ENCODE results near the gene DAPK2.

Gene DAPK2

GRCh38 chr15:63997715-63998442 is 48.4 kb downstream of the DAPK2 start:
- H3K36me3 ChIP-seq (ENCODE audit: control insufficient read depth in 1 of 2, insufficient read depth in 2 of 2, low read length in 2 of 2): no peaks in the 10 kb centered on the region

GRCh38 chr15:63996794-63997357 is 49.4 kb downstream of the DAPK2 start:
- no CpG with 5 or more reads among the region's 4 CpGs for whole genome bisulfite sequencing (ENCODE audit: extremely low coverage, insufficient coverage, insufficient read length)

More at GRCh38 chr15:63997715-63998442, 48.4 kb downstream of the DAPK2 start:
- Histone ChIP-seq H3K79me2 (ENCODE audit: control insufficient read depth, insufficient read depth, low read length, poor library complexity) (no peaks in the 10 kb centered on the region), H3K23ac (ENCODE audit: low read length) (no peak overlapping the region), H3K18ac (ENCODE audit: low read length) (no peak overlapping the region), H3K4me3 (ENCODE audit: low read depth, low read length) (no peak overlapping the region), H3K4me2 (ENCODE audit: low read length) (no peak overlapping the region), H2AFZ (ENCODE audit: insufficient read depth, low read length, poor library complexity) (no peak overlapping the region), H3K4me1 (ENCODE audit: control insufficient read depth in 1 of 2, insufficient read depth in 2 of 2, low read length in 2 of 2) (no peaks in the 10 kb centered on the region), H4K91ac (ENCODE audit: low read depth, low read length) (no peak overlapping the region), H2BK5ac (ENCODE audit: low read depth, low read length, poor library complexity) (no peak overlapping the region), H3K4ac (ENCODE audit: low read depth, low read length) (no peak overlapping the region), H4K8ac (ENCODE audit: low read depth, low read length) (no peak overlapping the region), H2AK5ac (ENCODE audit: low read length) (no peak overlapping the region), H3K14ac (ENCODE audit: low read length) (no peak overlapping the region), H3K9me3 (ENCODE audit: insufficient read depth, low read depth, low read length) (no peaks in the 10 kb centered on the region), H2BK120ac (ENCODE audit: insufficient read depth, low read length, poor library complexity) (no peak overlapping the region), H4K12ac (ENCODE audit: low read depth, low read length) (no peak overlapping the region), H3K79me1 (ENCODE audit: low read length) (no peaks in the 10 kb centered on the region), H3K27me3 (ENCODE audit: insufficient read depth, low read length) (no peaks in the 10 kb centered on the region), H3K9ac (ENCODE audit: low read length) (no peak overlapping the region), H3K27ac (ENCODE audit: low read depth, low read length) (no peak overlapping the region), H2BK12ac (ENCODE audit: low read length) (no peak overlapping the region)
- WGBS (ENCODE audit: extremely low coverage, insufficient coverage, insufficient read length): no CpG with 5 or more reads among the region's 4 CpGs
- DNase-seq: no peak

GRCh38 chr15:63995789-63996188 is 50.5 kb downstream of the DAPK2 start:
- Histone ChIP-seq H3K9ac (ENCODE audit: low read length) (no peak overlapping the region), H3K18ac (ENCODE audit: low read length) (no peak overlapping the region), H3K23ac (ENCODE audit: low read length) (no peak overlapping the region), H3K36me3 (ENCODE audit: control insufficient read depth in 1 of 2, insufficient read depth in 2 of 2, low read length in 2 of 2) (no peaks in the 10 kb centered on the region), H3K4me2 (ENCODE audit: low read length) (no peak overlapping the region), H3K4me1 (ENCODE audit: control insufficient read depth in 1 of 2, insufficient read depth in 2 of 2, low read length in 2 of 2) (no peaks in the 10 kb centered on the region), H4K91ac (ENCODE audit: low read depth, low read length) (no peak overlapping the region), H3K9me3 (ENCODE audit: insufficient read depth, low read depth, low read length) (no peaks in the 10 kb centered on the region), H3K14ac (ENCODE audit: low read length) (no peak overlapping the region), H3K27me3 (ENCODE audit: insufficient read depth, low read length) (no peaks in the 10 kb centered on the region), H3K4me3 (ENCODE audit: low read depth, low read length) (no peak overlapping the region), H3K79me2 (ENCODE audit: control insufficient read depth, insufficient read depth, low read length, poor library complexity) (no peaks in the 10 kb centered on the region), H2BK12ac (ENCODE audit: low read length) (no peak overlapping the region), H3K79me1 (ENCODE audit: low read length) (no peaks in the 10 kb centered on the region), H2BK5ac (ENCODE audit: low read depth, low read length, poor library complexity) (no peak overlapping the region), H3K4ac (ENCODE audit: low read depth, low read length) (no peak overlapping the region), H4K8ac (ENCODE audit: low read depth, low read length) (no peak overlapping the region), H2AFZ (ENCODE audit: insufficient read depth, low read length, poor library complexity) (no peak overlapping the region), H3K27ac (ENCODE audit: low read depth, low read length) (no peak overlapping the region), H2AK5ac (ENCODE audit: low read length) (no peak overlapping the region), H4K12ac (ENCODE audit: low read depth, low read length) (no peak overlapping the region), H2BK120ac (ENCODE audit: insufficient read depth, low read length, poor library complexity) (no peak overlapping the region)
- WGBS (ENCODE audit: extremely low coverage, insufficient coverage, insufficient read length): no CpG with 5 or more reads among the region's 1 CpG
- no peak for DNase-seq

More at GRCh38 chr15:63996794-63997357, 49.4 kb downstream of the DAPK2 start:
- Histone ChIP-seq H3K79me2 (ENCODE audit: control insufficient read depth, insufficient read depth, low read length, poor library complexity) (no peaks in the 10 kb centered on the region), H2BK12ac (ENCODE audit: low read length) (no peak overlapping the region), H2BK5ac (ENCODE audit: low read depth, low read length, poor library complexity) (no peak overlapping the region), H3K36me3 (ENCODE audit: control insufficient read depth in 1 of 2, insufficient read depth in 2 of 2, low read length in 2 of 2) (no peaks in the 10 kb centered on the region), H3K14ac (ENCODE audit: low read length) (no peak overlapping the region), H3K9ac (ENCODE audit: low read length) (no peak overlapping the region), H3K79me1 (ENCODE audit: low read length) (no peaks in the 10 kb centered on the region), H3K27ac (ENCODE audit: low read depth, low read length) (no peak overlapping the region), H4K91ac (ENCODE audit: low read depth, low read length) (no peak overlapping the region), H2AK5ac (ENCODE audit: low read length) (no peak overlapping the region), H3K23ac (ENCODE audit: low read length) (no peak overlapping the region), H2BK120ac (ENCODE audit: insufficient read depth, low read length, poor library complexity) (no peak overlapping the region), H3K4me3 (ENCODE audit: low read depth, low read length) (no peak overlapping the region), H3K4me2 (ENCODE audit: low read length) (no peak overlapping the region), H4K12ac (ENCODE audit: low read depth, low read length) (no peak overlapping the region), H4K8ac (ENCODE audit: low read depth, low read length) (no peak overlapping the region), H3K27me3 (ENCODE audit: insufficient read depth, low read length) (no peaks in the 10 kb centered on the region), H3K18ac (ENCODE audit: low read length) (no peak overlapping the region), H3K9me3 (ENCODE audit: insufficient read depth, low read depth, low read length) (no peaks in the 10 kb centered on the region), H3K4me1 (ENCODE audit: control insufficient read depth in 1 of 2, insufficient read depth in 2 of 2, low read length in 2 of 2) (no peaks in the 10 kb centered on the region), H3K4ac (ENCODE audit: low read depth, low read length) (no peak overlapping the region), H2AFZ (ENCODE audit: insufficient read depth, low read length, poor library complexity) (no peak overlapping the region)
- no peak for DNase-seq

GRCh38 chr15:63994073-63994600 is 52.1 kb downstream of the DAPK2 start:
- H4K8ac ChIP-seq (ENCODE audit: low read depth, low read length): no peak overlapping the region
- no peaks in the 10 kb centered on the region for H3K79me1 ChIP-seq (ENCODE audit: low read length)
- no peak overlapping the region for H2BK120ac ChIP-seq (ENCODE audit: insufficient read depth, low read length, poor library complexity)
- H3K23ac ChIP-seq (ENCODE audit: low read length): no peak overlapping the region
- no peak overlapping the region for H4K91ac ChIP-seq (ENCODE audit: low read depth, low read length)
- H2AK5ac ChIP-seq (ENCODE audit: low read length): no peak overlapping the region
- no peak overlapping the region for H3K14ac ChIP-seq (ENCODE audit: low read length)
- no peak overlapping the region for H3K18ac ChIP-seq (ENCODE audit: low read length)
- no peak for DNase-seq
- H3K4me1 ChIP-seq (ENCODE audit: control insufficient read depth in 1 of 2, insufficient read depth in 2 of 2, low read length in 2 of 2): no peaks in the 10 kb centered on the region
- H3K27me3 ChIP-seq (ENCODE audit: insufficient read depth, low read length): no peaks in the 10 kb centered on the region
- no peak overlapping the region for H2BK5ac ChIP-seq (ENCODE audit: low read depth, low read length, poor library complexity)
- no peak overlapping the region for H3K9ac ChIP-seq (ENCODE audit: low read length)
- no peak overlapping the region for H4K12ac ChIP-seq (ENCODE audit: low read depth, low read length)
- H3K9me3 ChIP-seq (ENCODE audit: insufficient read depth, low read depth, low read length): no peaks in the 10 kb centered on the region
- no peaks in the 10 kb centered on the region for H3K36me3 ChIP-seq (ENCODE audit: control insufficient read depth in 1 of 2, insufficient read depth in 2 of 2, low read length in 2 of 2)
- H2BK12ac ChIP-seq (ENCODE audit: low read length): no peak overlapping the region
- no peak overlapping the region for H3K4me3 ChIP-seq (ENCODE audit: low read depth, low read length)
- H3K4ac ChIP-seq (ENCODE audit: low read depth, low read length): no peak overlapping the region
- H3K27ac ChIP-seq (ENCODE audit: low read depth, low read length): no peak overlapping the region
- no peak overlapping the region for H2AFZ ChIP-seq (ENCODE audit: insufficient read depth, low read length, poor library complexity)
- H3K4me2 ChIP-seq (ENCODE audit: low read length): no peak overlapping the region
- WGBS (ENCODE audit: extremely low coverage, insufficient coverage, insufficient read length): no CpG with 5 or more reads among the region's 4 CpGs
- no peaks in the 10 kb centered on the region for H3K79me2 ChIP-seq (ENCODE audit: control insufficient read depth, insufficient read depth, low read length, poor library complexity)
